GM19099 (cell line): ENCODE results near the gene FGGY.

Experiments
- POLR2A ChIP-seq: IDR thresholded peaks from 3 replicates; pipeline ENCODE4 v1.6.1; 2011; ENCODE audit warnings: low read depth; ENCODE audit not compliant: insufficient read length; ENCODE audit errors: extremely low read depth

FGGY gene

GRCh38 chr1:59521456-59521855 lies 224.6 kb downstream of the FGGY start:
- no peak for TF ChIP-seq POLR2A

- no peak for TF ChIP-seq POLR2A
Measured at GRCh38 chr1:59522925-59523505, 226.1 kb downstream of the FGGY start.

- TF ChIP-seq POLR2A: no peak
Measured at GRCh38 chr1:59523745-59524450, 227.0 kb downstream of the FGGY start.

- TF ChIP-seq POLR2A: no peak
Measured at GRCh38 chr1:59526240-59526639, 229.3 kb downstream of the FGGY start.

GRCh38 chr1:59528471-59528870 lies 231.6 kb downstream of the FGGY start:
- TF ChIP-seq POLR2A: no peak

GRCh38 chr1:59528900-59529299 lies 232.0 kb downstream of the FGGY start:
- TF ChIP-seq POLR2A: no peak

GRCh38 chr1:59530119-59530518 lies 233.2 kb downstream of the FGGY start:
- TF ChIP-seq POLR2A: no peak

GRCh38 chr1:59532102-59532501 lies 235.2 kb downstream of the FGGY start:
- no peak for TF ChIP-seq POLR2A

- no peak for TF ChIP-seq POLR2A
Measured at GRCh38 chr1:59539961-59540681, 243.2 kb downstream of the FGGY start.

GRCh38 chr1:59541161-59541560 lies 244.3 kb downstream of the FGGY start:
- TF ChIP-seq POLR2A: no peak

GRCh38 chr1:59541891-59542290 lies 245.0 kb downstream of the FGGY start:
- no peak for TF ChIP-seq POLR2A

- TF ChIP-seq POLR2A: no peak
Measured at GRCh38 chr1:59543211-59543668, 246.3 kb downstream of the FGGY start.

- TF ChIP-seq POLR2A: no peak
Measured at GRCh38 chr1:59544615-59545293, 247.9 kb downstream of the FGGY start.

GRCh38 chr1:59545830-59546229 lies 248.9 kb downstream of the FGGY start:
- no peak for TF ChIP-seq POLR2A

- no peak for TF ChIP-seq POLR2A
Measured at GRCh38 chr1:59549066-59549837, 252.4 kb downstream of the FGGY start.
